Activated gamma-delta T cell treated with Interleukin-2 at 50 U/mL for 16 hours (primary cell): Measurements from ENCODE around the gene PNLIPRP2.

Experiments used
- DNase-seq: peaks from one replicate; pipeline ENCODE4 v3.0.0-alpha.2; 2020

Gene PNLIPRP2

GRCh38 chr10:116657863-116658551 is 37.3 kb downstream of the PNLIPRP2 start:
- no peak for DNase-seq

GRCh38 chr10:116659049-116659670 is 38.4 kb downstream of the PNLIPRP2 start:
- no peak for DNase-seq

GRCh38 chr10:116660860-116661259 is 40.1 kb downstream of the PNLIPRP2 start:
- DNase-seq: no peak

- DNase-seq: no peak
Measured at GRCh38 chr10:116663342-116663741, 42.6 kb downstream of the PNLIPRP2 start.

- no peak for DNase-seq
Measured at GRCh38 chr10:116664631-116665030, 43.9 kb downstream of the PNLIPRP2 start.

GRCh38 chr10:116665541-116666125 is 44.9 kb downstream of the PNLIPRP2 start:
- no peak for DNase-seq

GRCh38 chr10:116667484-116667883 is 46.7 kb downstream of the PNLIPRP2 start:
- DNase-seq: no peak

GRCh38 chr10:116668018-116668417 is 47.3 kb downstream of the PNLIPRP2 start:
- no peak for DNase-seq

- no peak for DNase-seq
Measured at GRCh38 chr10:116668446-116668845, 47.7 kb downstream of the PNLIPRP2 start.

GRCh38 chr10:116669080-116669479 is 48.3 kb downstream of the PNLIPRP2 start:
- DNase-seq: no peak

GRCh38 chr10:116669832-116670644 is 49.3 kb downstream of the PNLIPRP2 start:
- no peak for DNase-seq

GRCh38 chr10:116670706-116671105 is 50.0 kb downstream of the PNLIPRP2 start:
- no peak for DNase-seq

- DNase-seq: no peak
Measured at GRCh38 chr10:116671274-116671926, 50.6 kb downstream of the PNLIPRP2 start.

- no peak for DNase-seq
Measured at GRCh38 chr10:116672891-116673290, 52.1 kb downstream of the PNLIPRP2 start.

GRCh38 chr10:116673866-116674265 is 53.1 kb downstream of the PNLIPRP2 start:
- no peak for DNase-seq

- DNase-seq: no peak
Measured at GRCh38 chr10:116674901-116675423, 54.2 kb downstream of the PNLIPRP2 start.

- no peak for DNase-seq
Measured at GRCh38 chr10:116676118-116676517, 55.4 kb downstream of the PNLIPRP2 start.

GRCh38 chr10:116676633-116677032 is 55.9 kb downstream of the PNLIPRP2 start:
- DNase-seq: no peak

GRCh38 chr10:116679351-116679750 is 58.6 kb downstream of the PNLIPRP2 start:
- no peak for DNase-seq

GRCh38 chr10:116683166-116683565 is 62.4 kb downstream of the PNLIPRP2 start:
- no peak for DNase-seq

- no peak for DNase-seq
Measured at GRCh38 chr10:116683821-116684220, 63.1 kb downstream of the PNLIPRP2 start.

- no peak for DNase-seq
Measured at GRCh38 chr10:116684781-116685180, 64.0 kb downstream of the PNLIPRP2 start.

GRCh38 chr10:116685807-116686206 is 65.1 kb downstream of the PNLIPRP2 start:
- DNase-seq: no peak
